IMR-90 (cell line): ENCODE results near the gene HRH1. TPM values are rescaled to one million over a fixed set of nuclear protein-coding genes. Genes with fewer than 3 reads are reported as not detected.

Source experiments
- microRNA-seq, 2 experiments: library from miRNA; stranded (forward) in 1 of 2; unstranded in 1 of 2; fragments of 10-50 nt in 1 of 2; fragments of <30 nt in 1 of 2; gene quantifications in 1 of 2; microRNA quantifications in 1 of 2; one replicate each; pipeline versions ENCODE3 to v1.1.0; 2013 to 2020; ENCODE audit not compliant: insufficient read depth in 1 of 2, insufficient read length in 1 of 2, unreplicated experiment in 1 of 2
- polyA plus RNA-seq, 3 experiments: library from polyadenylated mRNA; depleted of rRNA; stranded (reverse); fragments of >200 nt; gene quantifications; 2 replicates each; pipeline ENCODE4 v1.2.3, GENCODE V29; 2012; ENCODE audit warnings: low replicate concordance in 1 of 3
- small RNA-seq, 5 experiments: library from RNA; depleted of rRNA; stranded (forward); fragments of <200 nt; gene quantifications; one replicate each; pipeline ENCODE3, GENCODE V24; 2012
- total RNA-seq: library from RNA; depleted of rRNA; stranded (reverse); fragments of >200 nt; gene quantifications from 2 replicates; pipeline ENCODE4 v1.2.3, GENCODE V29; 2012; rRNA removed

HRH1 gene
- total and polyA plus RNA-seq, 2 of the 4 experiments (the other 2 are of a cell fraction) = 7.6 to 16.1 TPM

Small RNAs within 50 kb of the gene (microRNA-seq; reads per million reads assigned to microRNA genes)
- not detected for gene AC083855.1 (ENCODE audit: insufficient read depth, insufficient read length)

Small RNAs within 50 kb of the gene (small RNA-seq; reads per million reads assigned to genes)
- gene AC083855.1 = 0 to 0.04 (median 0) reads per million in 5 experiments

Other genes starting within 250 kb of the HRH1 start
- not detected in 2 replicates for gene SLC6A1, start 161.7 kb upstream of the HRH1 start, total RNA-seq
- gene SLC6A1, start 161.7 kb upstream of the HRH1 start, polyA plus RNA-seq (2012; rRNA removed) = 0.02 TPM in 1 of 2 replicates, not detected in the other
- gene ATG7, start 117.9 kb downstream of the HRH1 start, total RNA-seq = 51.4 and 65.3 TPM in 2 replicates
- 15.6 and 17.0 TPM in 2 replicates for gene ATG7, start 117.9 kb downstream of the HRH1 start, polyA plus RNA-seq (2012; rRNA removed)